HCT116 (cell line): ENCODE measurements around the gene LMBR1L. TPM values are rescaled to one million over a fixed set of nuclear protein-coding genes. Genes with fewer than 3 reads are reported as not detected.

Source experiments
- ATAC-seq: fragments of 200-7000 bp; cut with Tn5 transposase; 2 replicates; pipeline ENCODE4 v1.9.1; 2020; ENCODE audit warnings: mild to moderate bottlenecking, moderate library complexity
- BruUV-seq: library from RNA; stranded (reverse); fragments of 400-500 nt; replicated peaks from 2 replicates; lab custom pipeline; 2021; lab: Mats Ljungman, UMichigan
- CTCF ChIA-PET: fragments of 300-600 bp; sonication (Branson Sonifier 250); formaldehyde crosslinking; loops from one replicate; lab custom pipeline; 2021; ENCODE audit warnings: antibody characterized with exemption; lab: Charles Lee
- POLR2A ChIA-PET: fragments of 300-600, 350-600 bp; sonication (Branson Sonifier 250); formaldehyde crosslinking; loops from one replicate; lab custom pipeline; 2021; ENCODE audit warnings: antibody characterized with exemption; lab: Charles Lee
- RAD21 ChIA-PET, 2 experiments: fragments of 300-600 bp; sonication (Branson Sonifier 250); formaldehyde crosslinking; loops; one replicate each; lab custom pipeline; 2023; ENCODE audit warnings: low total read pairs in 2 of 2; ENCODE audit not compliant: uncharacterized antibody in 2 of 2, unreplicated experiment in 2 of 2, low non-redundant PET in 1 of 2; lab: Charles Lee
- DNase-seq: peaks from one replicate; pipeline ENCODE4 v3.0.0-alpha.2; 2010; ENCODE audit warnings: low read depth, low spot score
- H2AFZ ChIP-seq: fragments of 200-600 bp; shearing (Covaris generic), sonication (generic); 2 replicates; pipeline ENCODE4 v1.6.1; 2017; ENCODE audit warnings: low read depth, mixed run types, mixed read lengths, antibody characterized with exemption, low read length; ENCODE audit not compliant: poor library complexity, severe bottlenecking
- H3K27ac ChIP-seq: 2 replicates; pipeline ENCODE4 v1.5.1; 2012; ENCODE audit warnings: low read depth, low read length
- H3K27me3 ChIP-seq: fragments of 200-600 bp; sonication (generic); 2 replicates; pipeline ENCODE4 v1.6.1; 2016; ENCODE audit warnings: mixed run types, low read length, mixed read lengths; ENCODE audit not compliant: insufficient read depth
- H3K36me3 ChIP-seq, 2 experiments: fragments of 200-500 bp in 1 of 2; fragments of 200-600 bp in 1 of 2; sonication (Bioruptor generic) in 1 of 2; sonication (generic) in 1 of 2; 2 replicates each; pipeline versions ENCODE4 v1.5.1 to v1.6.1; 2014 to 2016; ENCODE audit warnings: low read length in 2 of 2, inconsistent platforms in 1 of 2, mixed read lengths in 1 of 2, mixed run types in 1 of 2; ENCODE audit not compliant: insufficient read depth in 2 of 2, control insufficient read depth in 1 of 2
- H3K4me1 ChIP-seq, 2 experiments: fragments of 200-600 bp in 1 of 2; sonication (generic) in 1 of 2; 2 replicates each; pipeline versions ENCODE4 v1.5.1 to v1.6.1; 2012 to 2017; ENCODE audit warnings: low read length in 2 of 2, inconsistent platforms in 1 of 2, mild to moderate bottlenecking in 1 of 2, mixed read lengths in 1 of 2, mixed run types in 1 of 2, moderate library complexity in 1 of 2; ENCODE audit not compliant: insufficient read depth in 2 of 2, control insufficient read depth in 1 of 2
- H3K4me2 ChIP-seq: fragments of 200-600 bp; sonication (generic); 2 replicates; pipeline ENCODE4 v1.6.1; 2017; ENCODE audit warnings: mixed run types, low read length, mixed read lengths
- H3K4me3 ChIP-seq, 2 experiments: fragments of 200-600 bp in 1 of 2; sonication (generic) in 1 of 2; replicated peaks in 1 of 2; 2 replicates each; pipeline ENCODE4 v1.5.1; 2011 to 2016; ENCODE audit warnings: low read length in 2 of 2, control low read depth in 1 of 2, low read depth in 1 of 2, mild to moderate bottlenecking in 1 of 2, mixed read lengths in 1 of 2, mixed run types in 1 of 2
- H3K79me2 ChIP-seq: fragments of 200-600 bp; sonication (generic); 2 replicates; pipeline ENCODE4 v1.6.1; 2017; ENCODE audit warnings: mild to moderate bottlenecking, mixed run types, low read length, moderate library complexity, mixed read lengths; ENCODE audit not compliant: insufficient read depth
- H3K9ac ChIP-seq: fragments of 200-600 bp; sonication (generic); 2 replicates; pipeline ENCODE4 v1.6.1; 2016; ENCODE audit warnings: low read length, mixed read lengths
- H3K9me2 ChIP-seq: fragments of 200-600 bp; sonication (generic), shearing (Covaris generic); 2 replicates; pipeline ENCODE4 v1.6.1; 2017; ENCODE audit warnings: mixed run types, mild to moderate bottlenecking, moderate library complexity; ENCODE audit not compliant: insufficient read depth
- H3K9me3 ChIP-seq, 2 experiments: fragments of 200-500 bp in 1 of 2; fragments of 200-600 bp in 1 of 2; sonication (Bioruptor generic) in 1 of 2; sonication (generic) in 1 of 2; 2 replicates each; pipeline ENCODE4 v1.6.1; 2014 to 2017; ENCODE audit warnings: low read length in 2 of 2, mixed read lengths in 2 of 2, inconsistent platforms in 1 of 2, low read depth in 1 of 2, mild to moderate bottlenecking in 1 of 2, mixed run types in 1 of 2, moderate library complexity in 1 of 2; ENCODE audit not compliant: control insufficient read depth in 1 of 2, insufficient read depth in 1 of 2
- H4K20me1 ChIP-seq: fragments of 200-600 bp; sonication (generic), shearing (Covaris generic); 2 replicates; pipeline ENCODE4 v1.6.1; 2017; ENCODE audit warnings: mixed run types, mild to moderate bottlenecking, moderate library complexity; ENCODE audit not compliant: insufficient read depth
- ATF3 ChIP-seq: IDR thresholded peaks from 2 replicates; pipeline ENCODE4 v1.6.1; 2012
- CEBPB ChIP-seq: IDR thresholded peaks from 2 replicates; pipeline ENCODE4 v1.6.1; 2012; ENCODE audit warnings: low read depth
- EGR1 ChIP-seq: IDR thresholded peaks from 2 replicates; pipeline ENCODE4 v1.6.1; 2012; ENCODE audit warnings: low read depth
- EZH2phosphoT487 ChIP-seq: fragments of 200-600 bp; IDR thresholded peaks from 2 replicates; pipeline ENCODE4 v1.6.1; 2018; ENCODE audit warnings: antibody characterized with exemption, borderline replicate concordance
- POLR2AphosphoS5 ChIP-seq: IDR thresholded peaks from 2 replicates; pipeline ENCODE4 v1.6.1; 2011; ENCODE audit warnings: mild to moderate bottlenecking, low read depth, low read length, moderate library complexity
- REST ChIP-seq: IDR thresholded peaks from 2 replicates; pipeline ENCODE4 v1.6.1; 2012; ENCODE audit warnings: low read depth
- SRF ChIP-seq: IDR thresholded peaks from 2 replicates; pipeline ENCODE4 v1.6.1; 2012; ENCODE audit warnings: low read depth
- TCF7L2 ChIP-seq: IDR thresholded peaks from 2 replicates; pipeline ENCODE4 v1.7.0; 2011; ENCODE audit warnings: borderline replicate concordance, inconsistent platforms; ENCODE audit not compliant: insufficient read depth, insufficient read length; ENCODE audit errors: extremely low read depth
- YY1 ChIP-seq: IDR thresholded peaks from 2 replicates; pipeline ENCODE4 v1.6.1; 2011; ENCODE audit warnings: low read length, low read depth, moderate library complexity, mild to moderate bottlenecking; ENCODE audit not compliant: insufficient replicate concordance; ENCODE audit errors: extremely low read depth
- ZBTB33 ChIP-seq: IDR thresholded peaks from 2 replicates; pipeline ENCODE4 v1.6.1; 2011; ENCODE audit warnings: mild to moderate bottlenecking, low read length, moderate library complexity; ENCODE audit not compliant: insufficient replicate concordance; ENCODE audit errors: extremely low read depth
- ZFX ChIP-seq: fragments of 450-650 bp; IDR thresholded peaks from 2 replicates; pipeline ENCODE4 v1.6.1; 2017
- ZNF274 ChIP-seq: fragments of 200-500 bp; sonication (Bioruptor generic); IDR thresholded peaks from 2 replicates; pipeline ENCODE4 v1.6.1; 2014; ENCODE audit warnings: mild to moderate bottlenecking, low read depth, low read length, inconsistent platforms
- intact Hi-C: fragments of 100-400 bp; cut with micrococcal nuclease; formaldehyde crosslinking; loops from 2 replicates; pipeline ENCODE4 v1.10.0; 2022
- total RNA-seq: library from RNA; stranded (reverse); gene quantifications from one replicate; pipeline ENCODE4 v1.2.1, GENCODE V29; 2021; ENCODE audit not compliant: unreplicated experiment

Gene LMBR1L
- total RNA-seq, 1 experiment from 2014 or later, result 44.4 TPM

- intact Hi-C loops, result loop anchor here (1.0 kb wide), 1 partner anchor 27 kb away; no protein-coding TSS in a partner anchor
Observed at GRCh38 chr12:49091836-49092085, 18.9 kb downstream of the LMBR1L start.

More at GRCh38 chr12:49091836-49092085, 18.9 kb downstream of the LMBR1L start:
- ChIA-PET POLR2A (no interaction called here), CTCF (interaction anchor here (1.0 to 4.9 kb wide), 4 partner anchors 8 to 29 kb away, joined by 3 to 23 read pairs (median 4); partner anchors contain the start of gene RHEBL1), RAD21 (no interaction called here)
- H3K9ac ChIP-seq, result no peak overlapping the region
- no peaks in the 10 kb centered on the region for H3K36me3 ChIP-seq
- no TSS peak for BruUV-seq
- no peaks in the 10 kb centered on the region for H3K9me2 ChIP-seq
- no peaks in the 10 kb centered on the region for H4K20me1 ChIP-seq
- TF ChIP-seq YY1, result no peak
- no peak for TF ChIP-seq ATF3
- TF ChIP-seq TCF7L2, result no peak
- no peak for TF ChIP-seq POLR2AphosphoS5
- TF ChIP-seq EGR1, result no peak
- TF ChIP-seq REST, result no peak
- TF ChIP-seq SRF, result no peak
- no peak for TF ChIP-seq ZFX
- no peak for TF ChIP-seq CEBPB
- TF ChIP-seq ZNF274, result no peak
- TF ChIP-seq ZBTB33, result no peak
- TF ChIP-seq EZH2phosphoT487, result no peak
- TF ChIP-seq, all 23 proteins: peak for 0
- Histone ChIP-seq H2AFZ (no peak overlapping the region), H3K9me3 (no peaks in the 10 kb centered on the region), H3K27me3 (no peaks in the 10 kb centered on the region), H3K79me2 (no peaks in the 10 kb centered on the region), H3K4me3 (no peak overlapping the region), H3K27ac (no peak overlapping the region), H3K4me2 (no peak overlapping the region), H3K4me1 (peaks cover 11 to 16% of the 10 kb centered on the region in 2 experiments)
- ATAC-seq (no peak), DNase-seq (no peak)
